SJSA1 (cell line): ENCODE measurements around the gene CD163L1. TPM values are rescaled to one million over a fixed set of nuclear protein-coding genes. Genes with fewer than 3 reads are reported as not detected.
"Not testable (repeated sequence)": the region's sequence is repeated elsewhere in the genome, so short reads cannot be mapped to it uniquely, and the experiment has no call there.

Experiments
- DNase-seq, 2 experiments: peaks; one replicate each; pipeline ENCODE4 v3.0.0-alpha.2; 2015 to 2020; ENCODE audit warnings: low spot score in 2 of 2, low read depth in 1 of 2
- H3K27ac ChIP-seq: fragments of 250-450 bp; sonication (Bioruptor Pico); 2 replicates; pipeline ENCODE4 v1.5.1; 2020; ENCODE audit warnings: mild to moderate bottlenecking, moderate library complexity
- H3K27me3 ChIP-seq: fragments of 250-450 bp; sonication (Bioruptor Pico); replicated peaks from 2 replicates; pipeline ENCODE4 v1.5.1; 2020; ENCODE audit warnings: mild to moderate bottlenecking, moderate library complexity
- H3K36me3 ChIP-seq: fragments of 250-450 bp; sonication (Bioruptor Pico); 2 replicates; pipeline ENCODE4 v1.5.1; 2020; ENCODE audit warnings: mild to moderate bottlenecking
- H3K4me1 ChIP-seq: fragments of 250-450 bp; sonication (Bioruptor Pico); replicated peaks from 2 replicates; pipeline ENCODE4 v1.6.1; 2021; ENCODE audit warnings: mild to moderate bottlenecking
- H3K4me3 ChIP-seq: fragments of 250-450 bp; sonication (Bioruptor Pico); 2 replicates; pipeline ENCODE4 v1.5.1; 2020; ENCODE audit warnings: mild to moderate bottlenecking
- H3K9me3 ChIP-seq: fragments of 250-450 bp; sonication (Bioruptor Pico); replicated peaks from 2 replicates; pipeline ENCODE4 v1.5.1; 2020; ENCODE audit warnings: mild to moderate bottlenecking
- total RNA-seq: library from RNA; depleted of rRNA; stranded (reverse); fragments of >200 nt; shearing (Covaris generic); gene quantifications from 2 replicates; pipeline ENCODE4 v1.2.3, GENCODE V29; 2014; rRNA removed

CD163L1 gene
- total RNA-seq, 1 experiment from 2014 or later: 2.9 TPM

DNA sequence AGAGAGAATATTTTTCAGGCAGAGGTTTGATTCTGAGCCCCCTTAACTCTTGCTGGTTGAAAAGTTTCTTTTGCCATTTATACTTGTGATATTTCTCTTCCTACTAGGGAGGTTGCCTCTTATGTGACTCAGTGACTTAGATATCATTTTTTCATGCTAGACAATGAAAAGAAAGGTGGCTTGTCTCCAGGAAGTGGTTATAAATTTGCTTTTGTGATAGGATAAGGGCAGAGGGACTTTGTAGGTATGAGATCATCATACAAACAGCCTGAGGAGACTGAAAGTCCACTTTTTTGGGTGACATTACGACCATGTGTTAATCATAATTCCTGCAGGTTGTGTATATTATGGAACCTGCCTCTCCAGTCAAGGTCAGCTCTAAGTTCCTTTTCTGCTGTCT, 104.3 kb downstream of the CD163L1 start:
- no peaks in the 10 kb centered on the region for H3K9me3 ChIP-seq
- no peak overlapping the region for H3K4me3 ChIP-seq
- no peaks in the 10 kb centered on the region for H3K4me1 ChIP-seq
- no peaks in the 10 kb centered on the region for H3K27me3 ChIP-seq
- H3K27ac ChIP-seq: no peak overlapping the region
- no peak for DNase-seq
- no peaks in the 10 kb centered on the region for H3K36me3 ChIP-seq

DNA sequence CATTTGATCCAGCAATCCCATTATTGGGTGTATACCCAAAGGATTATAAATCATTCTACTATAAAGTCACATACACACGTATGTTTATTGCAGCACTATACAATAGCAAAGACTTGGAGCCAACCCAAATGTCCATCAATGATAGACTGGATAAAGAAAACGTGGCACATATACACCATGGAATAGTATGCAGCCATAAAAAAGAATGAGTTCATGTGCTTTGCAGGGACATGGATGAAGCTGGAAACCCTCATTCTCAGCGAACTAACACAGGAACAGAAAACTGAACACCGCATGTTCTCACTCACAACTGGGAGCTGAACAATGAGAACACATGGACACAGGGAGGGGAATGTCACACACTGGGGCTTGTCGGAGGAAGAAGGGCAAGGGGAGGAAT, 106.2 kb downstream of the CD163L1 start:
- not testable (repeated sequence) for DNase-seq, H3K27ac ChIP-seq, H3K36me3 ChIP-seq, H3K27me3 ChIP-seq, H3K4me3 ChIP-seq, H3K4me1 ChIP-seq, H3K9me3 ChIP-seq

DNA sequence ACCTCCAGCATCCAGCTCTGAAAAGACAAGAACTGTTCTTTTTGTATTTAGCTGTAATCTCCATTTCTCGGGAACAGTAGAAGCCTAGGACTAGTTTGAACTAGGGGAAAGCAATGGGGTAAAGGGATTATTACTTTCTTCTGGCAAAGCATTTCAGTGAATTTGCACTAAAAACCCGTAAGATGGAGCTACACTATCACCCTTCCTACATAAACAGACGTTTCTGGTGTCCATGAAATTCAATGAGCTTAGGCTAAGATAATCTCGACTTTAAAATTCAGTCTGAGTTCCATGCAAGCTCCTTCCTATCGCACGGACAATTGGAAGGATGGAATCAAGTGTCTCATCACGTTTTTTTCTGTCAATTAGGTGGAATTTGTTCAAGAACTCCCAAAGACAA, 116.0 kb downstream of the CD163L1 start:
- no peaks in the 10 kb centered on the region for H3K27me3 ChIP-seq
- no peak for DNase-seq
- H3K4me3 ChIP-seq: no peak overlapping the region
- no peak overlapping the region for H3K27ac ChIP-seq
- H3K9me3 ChIP-seq: peaks cover 5% of the 10 kb centered on the region; the same call in 1 of the 2 replicates
- H3K36me3 ChIP-seq: no peaks in the 10 kb centered on the region
- H3K4me1 ChIP-seq: no peaks in the 10 kb centered on the region

DNA sequence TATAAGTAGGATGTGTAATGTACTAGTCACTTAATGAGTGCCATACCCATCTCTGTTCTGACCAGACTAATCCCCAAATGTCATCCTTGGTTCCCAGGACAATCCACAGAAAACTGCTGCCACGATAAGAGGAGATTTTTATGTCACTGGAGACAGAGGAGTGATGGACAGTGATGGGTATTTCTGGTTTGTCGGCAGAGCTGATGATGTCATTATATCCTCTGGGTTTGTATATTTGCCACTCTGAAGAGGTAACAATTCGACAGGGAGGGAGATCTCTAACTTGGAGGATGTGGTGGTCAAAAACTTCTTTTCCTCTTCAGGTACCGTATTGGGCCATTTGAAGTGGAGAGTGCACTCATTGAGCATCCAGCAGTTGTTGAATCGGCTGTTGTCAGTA, 119.8 kb downstream of the CD163L1 start:
- H3K36me3 ChIP-seq: no peaks in the 10 kb centered on the region
- H3K9me3 ChIP-seq: no peaks in the 10 kb centered on the region
- H3K4me1 ChIP-seq: no peaks in the 10 kb centered on the region
- no peak for DNase-seq
- H3K4me3 ChIP-seq: no peak overlapping the region
- H3K27ac ChIP-seq: no peak overlapping the region
- H3K27me3 ChIP-seq: no peaks in the 10 kb centered on the region

DNA sequence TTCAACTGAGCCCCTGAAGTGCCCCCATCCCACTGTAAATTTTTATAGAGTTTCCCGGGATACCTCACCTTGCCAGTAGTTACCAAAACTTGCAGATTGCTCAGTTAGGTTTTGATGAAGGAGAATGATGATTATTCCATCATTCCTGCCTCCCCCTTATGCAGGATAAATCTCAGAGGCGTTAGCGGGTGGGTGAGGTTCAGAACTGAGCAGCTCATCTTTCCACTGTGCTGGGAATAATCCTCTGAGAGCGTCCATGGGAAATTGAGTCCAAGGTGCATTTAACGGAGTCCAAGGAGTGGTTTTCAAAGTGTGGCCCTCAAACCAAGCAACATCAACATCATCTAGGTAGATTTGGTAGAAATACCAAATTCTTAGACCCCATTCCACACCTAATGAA, 121.4 kb downstream of the CD163L1 start:
- no peak overlapping the region for H3K27ac ChIP-seq
- DNase-seq: no peak
- no peaks in the 10 kb centered on the region for H3K27me3 ChIP-seq
- H3K4me3 ChIP-seq: no peak overlapping the region
- H3K36me3 ChIP-seq: no peaks in the 10 kb centered on the region
- no peaks in the 10 kb centered on the region for H3K9me3 ChIP-seq
- H3K4me1 ChIP-seq: no peaks in the 10 kb centered on the region

DNA sequence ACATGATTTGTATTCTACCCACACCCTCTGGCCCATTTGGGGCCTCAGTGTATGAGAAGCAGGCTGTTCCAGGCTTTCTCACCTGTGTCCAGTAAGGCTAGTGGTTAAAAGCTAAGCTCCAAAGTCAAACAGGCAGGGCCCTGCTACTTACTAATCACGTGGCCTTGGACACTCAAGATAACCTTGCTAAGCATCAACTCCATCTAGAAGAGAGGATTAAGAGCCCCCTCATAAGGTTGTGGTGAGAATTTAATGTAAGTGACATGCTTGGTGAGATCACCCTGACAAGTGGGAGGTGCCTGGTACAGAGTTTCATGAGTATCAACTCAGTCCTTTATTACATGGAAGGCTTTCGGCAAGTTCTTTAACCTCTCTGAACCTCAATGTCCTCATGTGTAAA, 122.3 kb downstream of the CD163L1 start:
- H3K9me3 ChIP-seq: no peaks in the 10 kb centered on the region
- no peaks in the 10 kb centered on the region for H3K4me1 ChIP-seq
- H3K4me3 ChIP-seq: no peak overlapping the region
- no peaks in the 10 kb centered on the region for H3K36me3 ChIP-seq
- H3K27me3 ChIP-seq: no peaks in the 10 kb centered on the region
- no peak for DNase-seq
- H3K27ac ChIP-seq: no peak overlapping the region

DNA sequence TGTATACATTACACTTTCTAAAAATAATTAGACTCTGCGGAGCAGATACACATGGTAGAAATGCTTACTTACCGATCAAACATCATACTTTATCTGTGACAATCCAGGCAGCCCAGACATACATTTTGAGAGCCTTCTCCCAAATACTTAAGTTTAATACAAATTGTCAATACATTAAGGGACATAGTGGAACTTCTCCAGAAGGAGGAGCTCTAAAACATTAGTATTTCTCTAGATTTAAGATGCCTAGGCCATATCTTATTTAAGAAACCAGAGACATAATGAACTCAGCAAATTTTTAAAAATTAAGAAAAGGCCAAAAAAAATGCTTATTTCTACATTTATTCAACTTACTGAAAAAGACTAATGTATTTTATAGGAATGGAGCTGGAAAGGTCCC, 124.0 kb downstream of the CD163L1 start:
- H3K9me3 ChIP-seq: no peaks in the 10 kb centered on the region
- DNase-seq: no peak

DNA sequence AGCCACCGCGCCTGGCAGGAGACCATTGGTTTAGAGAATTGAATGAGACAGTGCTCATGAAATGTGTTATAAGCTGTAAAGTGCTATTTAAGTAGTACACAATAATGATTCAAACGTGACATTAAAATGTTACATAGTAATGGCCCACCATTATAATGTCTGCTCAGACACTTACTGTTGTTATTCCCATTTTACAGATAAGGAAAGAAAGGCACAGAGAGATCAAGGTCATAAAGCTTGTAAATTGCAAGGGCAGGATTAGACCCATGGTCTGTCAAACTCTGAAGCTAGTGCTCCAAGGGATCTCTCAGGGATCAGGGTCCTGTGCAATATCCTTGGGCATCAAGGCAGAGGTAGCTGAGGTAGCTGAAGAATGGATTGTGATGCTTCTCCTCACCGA, 133.9 kb downstream of the CD163L1 start:
- no peaks in the 10 kb centered on the region for H3K9me3 ChIP-seq
- H3K4me1 ChIP-seq: no peaks in the 10 kb centered on the region
- H3K36me3 ChIP-seq: no peaks in the 10 kb centered on the region
- no peak overlapping the region for H3K27ac ChIP-seq
- DNase-seq: no peak
- no peak overlapping the region for H3K4me3 ChIP-seq
- no peaks in the 10 kb centered on the region; the same call in 1 of the 2 replicates for H3K27me3 ChIP-seq

More for the DNA sequence above, 124.0 kb downstream of the CD163L1 start:
- no peak overlapping the region for H3K27ac ChIP-seq
- H3K36me3 ChIP-seq: no peaks in the 10 kb centered on the region
- H3K4me1 ChIP-seq: no peaks in the 10 kb centered on the region
- H3K27me3 ChIP-seq: no peaks in the 10 kb centered on the region
- no peak overlapping the region for H3K4me3 ChIP-seq

Other genes starting within 250 kb of the CD163L1 start
- not detected in 2 replicates for gene ACSM4, start 140.1 kb downstream of the CD163L1 start, total RNA-seq
- gene CD163, start 59.6 kb upstream of the CD163L1 start, total RNA-seq: 0.05 TPM in 1 of 2 replicates, not detected in the other
- not detected in 2 replicates for gene APOBEC1, start 221.8 kb upstream of the CD163L1 start, total RNA-seq